Neuronal stem cell (in vitro differentiated cells): ENCODE results near the gene ARHGEF1.

Experiments
- DNase-seq: peaks from one replicate; pipeline ENCODE4 v3.0.0-alpha.2; 2013; ENCODE audit warnings: low spot score
- H2AFZ ChIP-seq: one replicate; pipeline ENCODE4 v1.6.1; 2013; ENCODE audit warnings: mild to moderate bottlenecking, low read length, inconsistent platforms
- H2AK5ac ChIP-seq: 2 replicates; pipeline ENCODE4 v1.6.1; 2013; ENCODE audit warnings: low read depth, mild to moderate bottlenecking, inconsistent platforms, low read length, moderate library complexity, mixed read lengths
- H2BK120ac ChIP-seq: 2 replicates; pipeline ENCODE4 v1.6.1; 2013; ENCODE audit warnings: low read depth, mild to moderate bottlenecking, inconsistent platforms, low read length, moderate library complexity, mixed read lengths
- H2BK12ac ChIP-seq: one replicate; pipeline ENCODE4 v1.6.1; 2013; ENCODE audit warnings: low read length, inconsistent platforms
- H2BK15ac ChIP-seq: 2 replicates; pipeline ENCODE4 v1.6.1; 2013; ENCODE audit warnings: mild to moderate bottlenecking, low read length, inconsistent platforms, mixed read lengths
- H2BK5ac ChIP-seq: one replicate; pipeline ENCODE4 v1.6.1; 2013; ENCODE audit warnings: inconsistent platforms, mild to moderate bottlenecking, low read length, moderate library complexity
- H3K14ac ChIP-seq: one replicate; pipeline ENCODE4 v1.6.1; 2013; ENCODE audit warnings: low read length, inconsistent platforms
- H3K18ac ChIP-seq: 2 replicates; pipeline ENCODE4 v1.6.1; 2013; ENCODE audit warnings: low read length, inconsistent platforms
- H3K23ac ChIP-seq: 2 replicates; pipeline ENCODE4 v1.6.1; 2013; ENCODE audit warnings: low read depth, mild to moderate bottlenecking, mixed read lengths, low read length, inconsistent platforms; ENCODE audit not compliant: poor library complexity
- H3K27ac ChIP-seq: replicated peaks from 3 replicates; pipeline ENCODE4 v1.5.1; 2013; ENCODE audit warnings: low read length, inconsistent platforms
- H3K27me3 ChIP-seq, 3 experiments: 2 replicates each; pipeline ENCODE4 v1.6.1; 2013; ENCODE audit warnings: low read length in 3 of 3, mild to moderate bottlenecking in 2 of 3, inconsistent platforms in 1 of 3, low read depth in 1 of 3, mixed read lengths in 1 of 3, moderate library complexity in 1 of 3; ENCODE audit not compliant: control insufficient read depth in 3 of 3, insufficient read depth in 3 of 3
- H3K36me3 ChIP-seq, 2 donors: replicated peaks in 1 of 2; 2 replicates each; pipeline ENCODE4 v1.6.1; 2013; ENCODE audit warnings: low read length in 2 of 2; ENCODE audit not compliant: control insufficient read depth in 2 of 2, insufficient read depth in 2 of 2
- H3K4ac ChIP-seq: 2 replicates; pipeline ENCODE4 v1.6.1; 2013; ENCODE audit warnings: inconsistent platforms, mild to moderate bottlenecking, low read length, moderate library complexity
- H3K4me1 ChIP-seq, 2 donors: 1 replicate in 1 of 2; 2 replicates in 1 of 2; pipeline ENCODE4 v1.6.1; 2013; ENCODE audit warnings: low read length in 2 of 2, low read depth in 1 of 2; ENCODE audit not compliant: control insufficient read depth in 2 of 2, insufficient read depth in 1 of 2
- H3K4me2 ChIP-seq: one replicate; pipeline ENCODE4 v1.6.1; 2013; ENCODE audit warnings: mild to moderate bottlenecking, low read length, inconsistent platforms; ENCODE audit not compliant: insufficient read depth, poor library complexity, severe bottlenecking
- H3K4me3 ChIP-seq, 2 donors: 2 replicates each; pipeline ENCODE4 v1.5.1; 2013; ENCODE audit warnings: low read length in 2 of 2, mild to moderate bottlenecking in 2 of 2, inconsistent platforms in 1 of 2, moderate library complexity in 1 of 2
- H3K79me1 ChIP-seq: one replicate; pipeline ENCODE4 v1.6.1; 2013; ENCODE audit warnings: low read depth, mild to moderate bottlenecking, inconsistent platforms, low read length, moderate library complexity
- H3K9ac ChIP-seq: one replicate; pipeline ENCODE4 v1.6.1; 2013; ENCODE audit warnings: mild to moderate bottlenecking, low read depth, low read length, inconsistent platforms; ENCODE audit not compliant: poor library complexity
- H3K9me3 ChIP-seq, 2 donors: replicated peaks in 1 of 2; 2 replicates each; pipeline versions ENCODE3 to v1.6.1; 2013; ENCODE audit warnings: low read length in 2 of 2, mild to moderate bottlenecking in 2 of 2, inconsistent platforms in 1 of 2, low read depth in 1 of 2, mixed read lengths in 1 of 2, moderate library complexity in 1 of 2; ENCODE audit not compliant: control insufficient read depth in 2 of 2, insufficient read depth in 1 of 2
- H4K8ac ChIP-seq: one replicate; pipeline ENCODE4 v1.6.1; 2013; ENCODE audit warnings: low read depth, mild to moderate bottlenecking, inconsistent platforms, low read length, moderate library complexity
- H4K91ac ChIP-seq: one replicate; pipeline ENCODE4 v1.6.1; 2013; ENCODE audit warnings: low read length, low read depth, mild to moderate bottlenecking, inconsistent platforms; ENCODE audit not compliant: poor library complexity
- WGBS, 2 donors: extraction: QIAGEN DNeasy Blood & Tissue Kit; methylation state at CpG; one replicate each; pipeline ENCODE4 v1.1.7; 2013; ENCODE audit warnings: missing lambda C conversion rate in 2 of 2, mixed read lengths in 1 of 2; ENCODE audit not compliant: insufficient read length in 2 of 2, insufficient replicate concordance in 1 of 2; ENCODE audit errors: extremely low coverage in 2 of 2; 5-methylcytosine and 5-hydroxymethylcytosine counted together

ARHGEF1 gene

DNA sequence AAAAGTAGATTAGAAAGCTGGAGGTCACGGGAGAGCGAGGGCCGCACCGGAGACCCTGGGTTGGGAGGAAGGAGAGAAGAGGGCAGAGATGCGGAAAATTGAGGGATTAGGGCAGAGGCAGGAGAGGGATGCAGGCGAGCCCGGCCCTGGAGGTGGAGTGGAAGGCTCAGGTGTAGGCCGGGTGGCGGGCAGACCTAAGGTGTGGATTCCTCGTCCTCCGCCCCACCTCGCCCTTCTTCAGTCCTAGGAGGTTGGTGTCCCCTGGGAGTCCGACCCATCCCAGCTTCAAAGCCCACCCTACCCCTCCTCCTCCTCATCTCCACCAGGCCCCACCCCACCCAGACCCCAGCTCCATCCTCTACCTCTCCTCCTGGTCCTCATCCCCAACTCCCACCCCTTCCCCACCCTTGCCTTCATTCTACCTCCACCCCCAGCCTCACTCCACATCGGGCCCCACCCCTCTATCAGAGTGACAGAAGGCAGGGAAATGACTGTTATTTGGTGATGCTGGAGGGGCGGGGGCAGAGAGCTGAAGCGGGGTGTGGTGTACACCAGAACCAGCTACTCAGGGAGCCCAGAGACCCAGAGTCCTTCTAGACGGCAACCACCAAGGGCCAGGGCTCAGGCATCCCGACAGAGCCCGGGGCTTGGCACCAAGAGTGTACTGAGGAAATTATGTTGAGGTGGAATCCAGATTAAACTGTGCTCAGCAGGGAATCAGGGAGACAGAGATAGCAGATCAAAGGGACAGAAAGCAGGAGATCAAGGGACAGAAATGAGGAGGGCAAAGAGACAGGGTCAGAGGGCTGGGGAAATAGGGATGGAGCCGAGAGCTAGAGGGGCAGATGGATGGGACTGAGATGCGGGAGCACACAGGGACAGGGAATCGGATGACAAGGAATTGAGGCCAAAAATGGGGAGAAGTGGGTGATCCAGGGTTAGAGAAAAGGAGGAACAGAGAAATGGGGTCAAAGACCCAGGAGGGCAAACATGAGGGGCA is 38.9 kb downstream of the ARHGEF1 start:
- H2BK120ac ChIP-seq, result no peak overlapping the region
- H2BK5ac ChIP-seq, result no peak overlapping the region
- no peak overlapping the region for H3K4ac ChIP-seq
- H4K8ac ChIP-seq, result no peak overlapping the region
- no peak overlapping the region for H2AFZ ChIP-seq
- H3K9ac ChIP-seq, result no peak overlapping the region
- H3K18ac ChIP-seq, result peak overlapping the region; percentile 54
- no peak overlapping the region for H2BK12ac ChIP-seq
- H3K79me1 ChIP-seq, result peaks cover 6% of the 10 kb centered on the region
- H3K4me2 ChIP-seq, result no peak overlapping the region
- no peak overlapping the region for H3K14ac ChIP-seq
- H3K27me3 ChIP-seq, result peaks cover 23 to 94% (median 84%) of the 10 kb centered on the region in 3 experiments
- no peak overlapping the region for H3K4me3 ChIP-seq
- H2BK15ac ChIP-seq, result no peak overlapping the region
- H2AK5ac ChIP-seq, result no peak overlapping the region
- peaks cover 0 to 27% of the 10 kb centered on the region in 2 donors for H3K9me3 ChIP-seq
- no peak overlapping the region for H3K23ac ChIP-seq
- H3K4me1 ChIP-seq, result peaks cover 0 to 3% of the 10 kb centered on the region in 2 donors
- peaks cover 0 to 5% of the 10 kb centered on the region in 2 donors for H3K36me3 ChIP-seq
- no CpG with 5 or more reads among the region's 22 CpGs for WGBS, 2 donors
- H4K91ac ChIP-seq, result no peak overlapping the region
- H3K27ac ChIP-seq, result no peak overlapping the region
- no peak for DNase-seq

DNA sequence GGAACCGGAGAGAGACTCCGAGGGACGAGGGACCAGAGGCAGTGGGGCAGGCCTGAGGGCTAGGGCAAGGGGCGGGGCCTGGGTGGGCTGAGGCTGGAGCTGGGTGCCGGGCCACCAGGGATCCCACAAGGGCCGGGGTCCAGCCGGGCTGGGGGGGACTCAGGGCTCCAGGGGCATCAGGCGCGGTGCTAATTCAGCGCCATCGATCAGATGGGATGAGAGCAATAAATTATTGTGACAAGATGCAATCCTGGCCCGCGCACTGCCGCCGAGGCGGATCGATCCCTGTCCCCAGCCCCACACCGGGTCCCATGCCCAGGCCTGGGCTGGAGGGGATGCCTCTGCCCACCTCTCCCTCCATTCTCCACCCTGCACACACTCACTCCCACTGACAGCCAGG is 39.6 kb downstream of the ARHGEF1 start:
- no peak overlapping the region for H2BK15ac ChIP-seq
- H3K9me3 ChIP-seq, result peaks cover 0 to 27% of the 10 kb centered on the region in 2 donors
- no peak overlapping the region for H4K91ac ChIP-seq
- no peak overlapping the region for H4K8ac ChIP-seq
- H3K79me1 ChIP-seq, result peaks cover 6% of the 10 kb centered on the region
- peaks cover 0 to 5% of the 10 kb centered on the region in 2 donors for H3K36me3 ChIP-seq
- H3K14ac ChIP-seq, result no peak overlapping the region
- no CpG with 5 or more reads among the region's 18 CpGs for WGBS, 2 donors
- no peak overlapping the region for H3K9ac ChIP-seq
- H2BK120ac ChIP-seq, result no peak overlapping the region
- peaks cover 28 to 96% (median 86%) of the 10 kb centered on the region in 3 experiments for H3K27me3 ChIP-seq
- no peak overlapping the region for H3K4me2 ChIP-seq
- peak overlapping the region; percentile 19 for H2BK5ac ChIP-seq
- no peak overlapping the region for H3K4ac ChIP-seq
- peak overlapping the region; percentile 25 for H3K18ac ChIP-seq
- H3K4me3 ChIP-seq, result no peak overlapping the region
- H3K4me1 ChIP-seq, result peaks cover 0 to 3% of the 10 kb centered on the region in 2 donors
- no peak for DNase-seq
- no peak overlapping the region for H2AFZ ChIP-seq
- H3K23ac ChIP-seq, result no peak overlapping the region
- H2BK12ac ChIP-seq, result no peak overlapping the region
- no peak overlapping the region for H2AK5ac ChIP-seq
- no peak overlapping the region for H3K27ac ChIP-seq

DNA sequence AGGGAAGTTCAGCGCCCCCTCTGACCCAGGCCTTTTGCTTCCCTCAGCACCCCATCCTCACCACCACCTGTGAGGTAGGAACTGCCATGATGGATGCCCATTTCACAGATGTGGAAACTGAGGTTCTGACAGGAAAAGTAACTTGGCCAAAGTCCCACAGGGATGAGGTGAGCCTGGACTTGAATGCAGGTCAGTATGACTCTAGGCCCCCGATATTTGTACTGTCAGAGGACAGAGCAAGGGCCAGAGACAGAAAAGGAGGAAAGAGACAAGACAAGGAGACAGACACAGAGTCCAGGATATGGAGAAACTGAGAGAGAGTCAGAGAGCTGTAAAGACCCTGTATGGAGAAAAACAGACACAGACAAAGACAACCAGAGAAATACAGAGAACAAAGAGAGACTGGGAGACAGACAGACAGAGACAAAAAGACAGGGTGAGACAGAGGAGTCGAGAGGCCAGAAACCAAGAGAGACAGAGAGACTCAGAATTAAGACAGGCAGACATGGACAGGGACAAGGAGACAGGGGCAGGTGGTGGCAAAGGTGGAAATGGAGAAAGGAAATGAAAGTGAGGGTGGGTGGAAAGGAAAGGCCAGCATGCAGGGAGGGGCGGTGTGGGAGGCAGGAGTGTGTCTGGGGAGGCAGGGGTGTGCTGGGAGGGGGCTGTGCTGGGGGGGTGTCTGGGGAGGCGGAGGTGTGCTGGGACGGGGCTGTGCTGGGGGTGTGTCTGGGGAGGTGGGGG is 40.2 kb downstream of the ARHGEF1 start:
- H2BK5ac ChIP-seq, result peak overlapping the region; percentile 19
- H3K4me3 ChIP-seq, result no peak overlapping the region
- H4K8ac ChIP-seq, result no peak overlapping the region
- H3K18ac ChIP-seq, result no peak overlapping the region
- no peak overlapping the region for H2AK5ac ChIP-seq
- H4K91ac ChIP-seq, result no peak overlapping the region
- peaks cover 2 to 3% of the 10 kb centered on the region in 2 donors for H3K4me1 ChIP-seq
- peaks cover 0 to 3% of the 10 kb centered on the region in 2 donors for H3K36me3 ChIP-seq
- H3K27me3 ChIP-seq, result peaks cover 30 to 95% (median 84%) of the 10 kb centered on the region in 3 experiments
- no peak for DNase-seq
- no peak overlapping the region for H3K23ac ChIP-seq
- H2BK120ac ChIP-seq, result no peak overlapping the region
- H3K9me3 ChIP-seq, result peaks cover 0 to 25% of the 10 kb centered on the region in 2 donors
- no peak overlapping the region for H2BK12ac ChIP-seq
- H2AFZ ChIP-seq, result no peak overlapping the region
- peaks cover 3% of the 10 kb centered on the region for H3K79me1 ChIP-seq
- no peak overlapping the region for H3K27ac ChIP-seq
- no peak overlapping the region for H3K4me2 ChIP-seq
- no peak overlapping the region for H3K14ac ChIP-seq
- H3K9ac ChIP-seq, result no peak overlapping the region
- no CpG with 5 or more reads among the region's 6 CpGs for WGBS, 2 donors
- no peak overlapping the region for H2BK15ac ChIP-seq
- H3K4ac ChIP-seq, result no peak overlapping the region
